Measurements from ENCODE around the gene KLF16. TPM values are rescaled to one million over a fixed set of nuclear protein-coding genes. Genes with fewer than 3 reads are reported as not detected.

KLF16 gene
- total and polyA plus RNA-seq, 9 of the 15 experiments (the other 6 are each of a cell fraction or from before 2014, with no cell fraction given), result 0.04 to 60.4 (median 6.8) TPM

DNA sequence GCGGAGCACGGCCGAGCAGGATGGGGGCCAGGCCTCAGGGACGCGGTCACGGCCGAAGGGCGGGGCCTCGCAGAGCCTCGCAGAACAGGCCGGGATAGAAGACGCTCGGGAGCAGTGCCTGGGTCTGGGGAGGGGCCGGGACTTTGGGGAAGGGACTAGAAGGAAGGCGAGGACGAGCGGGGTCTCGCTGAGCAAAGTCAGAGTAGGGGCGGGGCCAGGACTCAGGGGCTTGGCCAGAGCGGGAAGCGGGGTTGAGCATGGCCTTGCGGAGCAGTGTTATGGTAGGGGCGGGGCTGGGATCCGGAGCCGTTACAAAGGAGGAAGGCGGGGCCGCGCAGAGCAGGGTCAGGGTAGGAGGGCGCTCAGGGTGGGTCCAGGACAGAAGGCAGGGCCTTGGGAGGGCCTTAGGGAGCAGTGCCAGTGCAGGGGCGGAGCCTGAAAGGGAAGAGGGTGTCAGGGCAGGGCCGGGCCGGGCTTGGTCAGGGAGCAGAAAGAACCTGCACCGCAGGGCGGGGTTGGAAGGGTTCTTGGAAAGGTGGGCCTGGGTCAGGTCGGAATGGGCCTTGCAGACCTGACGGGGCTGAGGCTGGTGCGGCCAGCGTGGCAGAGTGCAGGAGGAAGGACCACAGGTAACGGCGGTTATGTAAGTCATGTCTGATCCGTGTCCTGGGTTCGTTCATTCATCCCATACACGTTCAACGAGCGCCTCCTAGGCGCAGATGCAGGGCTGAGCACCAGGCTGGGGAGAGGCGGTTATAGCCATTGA, 50.8 kb downstream of the KLF16 start (continued):
- TF ChIP-seq SAP30 (IDR thresholded peaks at IDR 0.05; ENCODE audit: borderline replicate concordance, insufficient read depth, low read depth, low read length, poor library complexity, severe bottlenecking), result peak; percentile 91
- peak in 1 of 2 experiments; percentile 70; a peak in 1 of 4 replicates for TF ChIP-seq TEAD1 (CRISPR knock-in tag; IDR thresholded peaks at IDR 0.05)
- no peak for TF ChIP-seq XRCC4 (IDR thresholded peaks at IDR 0.05; ENCODE audit: extremely low read depth, insufficient read depth, insufficient read length)
- TF ChIP-seq SIX5 (IDR thresholded peaks at IDR 0.05; ENCODE audit: borderline replicate concordance in 1 of 2, insufficient read depth in 1 of 2, low read depth in 1 of 2, low read length in 2 of 2), result no peak
- TF ChIP-seq, protein P1, sequence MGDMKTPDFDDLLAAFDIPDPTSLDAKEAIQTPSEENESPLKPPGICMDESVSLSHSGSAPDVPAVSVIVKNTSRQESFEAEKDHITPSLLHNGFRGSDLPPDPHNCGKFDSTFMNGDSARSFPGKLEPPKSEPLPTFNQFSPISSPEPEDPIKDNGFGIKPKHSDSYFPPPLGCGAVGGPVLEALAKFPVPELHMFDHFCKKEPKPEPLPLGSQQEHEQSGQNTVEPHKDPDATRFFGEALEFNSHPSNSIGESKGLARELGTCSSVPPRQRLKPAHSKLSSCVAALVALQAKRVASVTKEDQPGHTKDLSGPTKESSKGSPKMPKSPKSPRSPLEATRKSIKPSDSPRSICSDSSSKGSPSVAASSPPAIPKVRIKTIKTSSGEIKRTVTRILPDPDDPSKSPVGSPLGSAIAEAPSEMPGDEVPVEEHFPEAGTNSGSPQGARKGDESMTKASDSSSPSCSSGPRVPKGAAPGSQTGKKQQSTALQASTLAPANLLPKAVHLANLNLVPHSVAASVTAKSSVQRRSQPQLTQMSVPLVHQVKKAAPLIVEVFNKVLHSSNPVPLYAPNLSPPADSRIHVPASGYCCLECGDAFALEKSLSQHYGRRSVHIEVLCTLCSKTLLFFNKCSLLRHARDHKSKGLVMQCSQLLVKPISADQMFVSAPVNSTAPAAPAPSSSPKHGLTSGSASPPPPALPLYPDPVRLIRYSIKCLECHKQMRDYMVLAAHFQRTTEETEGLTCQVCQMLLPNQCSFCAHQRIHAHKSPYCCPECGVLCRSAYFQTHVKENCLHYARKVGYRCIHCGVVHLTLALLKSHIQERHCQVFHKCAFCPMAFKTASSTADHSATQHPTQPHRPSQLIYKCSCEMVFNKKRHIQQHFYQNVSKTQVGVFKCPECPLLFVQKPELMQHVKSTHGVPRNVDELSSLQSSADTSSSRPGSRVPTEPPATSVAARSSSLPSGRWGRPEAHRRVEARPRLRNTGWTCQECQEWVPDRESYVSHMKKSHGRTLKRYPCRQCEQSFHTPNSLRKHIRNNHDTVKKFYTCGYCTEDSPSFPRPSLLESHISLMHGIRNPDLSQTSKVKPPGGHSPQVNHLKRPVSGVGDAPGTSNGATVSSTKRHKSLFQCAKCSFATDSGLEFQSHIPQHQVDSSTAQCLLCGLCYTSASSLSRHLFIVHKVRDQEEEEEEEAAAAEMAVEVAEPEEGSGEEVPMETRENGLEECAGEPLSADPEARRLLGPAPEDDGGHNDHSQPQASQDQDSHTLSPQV (IDR thresholded peaks at IDR 0.05), result no peak
- TF ChIP-seq ZSCAN29 (IDR thresholded peaks at IDR 0.05), result no peak
- TF ChIP-seq, protein P2, sequence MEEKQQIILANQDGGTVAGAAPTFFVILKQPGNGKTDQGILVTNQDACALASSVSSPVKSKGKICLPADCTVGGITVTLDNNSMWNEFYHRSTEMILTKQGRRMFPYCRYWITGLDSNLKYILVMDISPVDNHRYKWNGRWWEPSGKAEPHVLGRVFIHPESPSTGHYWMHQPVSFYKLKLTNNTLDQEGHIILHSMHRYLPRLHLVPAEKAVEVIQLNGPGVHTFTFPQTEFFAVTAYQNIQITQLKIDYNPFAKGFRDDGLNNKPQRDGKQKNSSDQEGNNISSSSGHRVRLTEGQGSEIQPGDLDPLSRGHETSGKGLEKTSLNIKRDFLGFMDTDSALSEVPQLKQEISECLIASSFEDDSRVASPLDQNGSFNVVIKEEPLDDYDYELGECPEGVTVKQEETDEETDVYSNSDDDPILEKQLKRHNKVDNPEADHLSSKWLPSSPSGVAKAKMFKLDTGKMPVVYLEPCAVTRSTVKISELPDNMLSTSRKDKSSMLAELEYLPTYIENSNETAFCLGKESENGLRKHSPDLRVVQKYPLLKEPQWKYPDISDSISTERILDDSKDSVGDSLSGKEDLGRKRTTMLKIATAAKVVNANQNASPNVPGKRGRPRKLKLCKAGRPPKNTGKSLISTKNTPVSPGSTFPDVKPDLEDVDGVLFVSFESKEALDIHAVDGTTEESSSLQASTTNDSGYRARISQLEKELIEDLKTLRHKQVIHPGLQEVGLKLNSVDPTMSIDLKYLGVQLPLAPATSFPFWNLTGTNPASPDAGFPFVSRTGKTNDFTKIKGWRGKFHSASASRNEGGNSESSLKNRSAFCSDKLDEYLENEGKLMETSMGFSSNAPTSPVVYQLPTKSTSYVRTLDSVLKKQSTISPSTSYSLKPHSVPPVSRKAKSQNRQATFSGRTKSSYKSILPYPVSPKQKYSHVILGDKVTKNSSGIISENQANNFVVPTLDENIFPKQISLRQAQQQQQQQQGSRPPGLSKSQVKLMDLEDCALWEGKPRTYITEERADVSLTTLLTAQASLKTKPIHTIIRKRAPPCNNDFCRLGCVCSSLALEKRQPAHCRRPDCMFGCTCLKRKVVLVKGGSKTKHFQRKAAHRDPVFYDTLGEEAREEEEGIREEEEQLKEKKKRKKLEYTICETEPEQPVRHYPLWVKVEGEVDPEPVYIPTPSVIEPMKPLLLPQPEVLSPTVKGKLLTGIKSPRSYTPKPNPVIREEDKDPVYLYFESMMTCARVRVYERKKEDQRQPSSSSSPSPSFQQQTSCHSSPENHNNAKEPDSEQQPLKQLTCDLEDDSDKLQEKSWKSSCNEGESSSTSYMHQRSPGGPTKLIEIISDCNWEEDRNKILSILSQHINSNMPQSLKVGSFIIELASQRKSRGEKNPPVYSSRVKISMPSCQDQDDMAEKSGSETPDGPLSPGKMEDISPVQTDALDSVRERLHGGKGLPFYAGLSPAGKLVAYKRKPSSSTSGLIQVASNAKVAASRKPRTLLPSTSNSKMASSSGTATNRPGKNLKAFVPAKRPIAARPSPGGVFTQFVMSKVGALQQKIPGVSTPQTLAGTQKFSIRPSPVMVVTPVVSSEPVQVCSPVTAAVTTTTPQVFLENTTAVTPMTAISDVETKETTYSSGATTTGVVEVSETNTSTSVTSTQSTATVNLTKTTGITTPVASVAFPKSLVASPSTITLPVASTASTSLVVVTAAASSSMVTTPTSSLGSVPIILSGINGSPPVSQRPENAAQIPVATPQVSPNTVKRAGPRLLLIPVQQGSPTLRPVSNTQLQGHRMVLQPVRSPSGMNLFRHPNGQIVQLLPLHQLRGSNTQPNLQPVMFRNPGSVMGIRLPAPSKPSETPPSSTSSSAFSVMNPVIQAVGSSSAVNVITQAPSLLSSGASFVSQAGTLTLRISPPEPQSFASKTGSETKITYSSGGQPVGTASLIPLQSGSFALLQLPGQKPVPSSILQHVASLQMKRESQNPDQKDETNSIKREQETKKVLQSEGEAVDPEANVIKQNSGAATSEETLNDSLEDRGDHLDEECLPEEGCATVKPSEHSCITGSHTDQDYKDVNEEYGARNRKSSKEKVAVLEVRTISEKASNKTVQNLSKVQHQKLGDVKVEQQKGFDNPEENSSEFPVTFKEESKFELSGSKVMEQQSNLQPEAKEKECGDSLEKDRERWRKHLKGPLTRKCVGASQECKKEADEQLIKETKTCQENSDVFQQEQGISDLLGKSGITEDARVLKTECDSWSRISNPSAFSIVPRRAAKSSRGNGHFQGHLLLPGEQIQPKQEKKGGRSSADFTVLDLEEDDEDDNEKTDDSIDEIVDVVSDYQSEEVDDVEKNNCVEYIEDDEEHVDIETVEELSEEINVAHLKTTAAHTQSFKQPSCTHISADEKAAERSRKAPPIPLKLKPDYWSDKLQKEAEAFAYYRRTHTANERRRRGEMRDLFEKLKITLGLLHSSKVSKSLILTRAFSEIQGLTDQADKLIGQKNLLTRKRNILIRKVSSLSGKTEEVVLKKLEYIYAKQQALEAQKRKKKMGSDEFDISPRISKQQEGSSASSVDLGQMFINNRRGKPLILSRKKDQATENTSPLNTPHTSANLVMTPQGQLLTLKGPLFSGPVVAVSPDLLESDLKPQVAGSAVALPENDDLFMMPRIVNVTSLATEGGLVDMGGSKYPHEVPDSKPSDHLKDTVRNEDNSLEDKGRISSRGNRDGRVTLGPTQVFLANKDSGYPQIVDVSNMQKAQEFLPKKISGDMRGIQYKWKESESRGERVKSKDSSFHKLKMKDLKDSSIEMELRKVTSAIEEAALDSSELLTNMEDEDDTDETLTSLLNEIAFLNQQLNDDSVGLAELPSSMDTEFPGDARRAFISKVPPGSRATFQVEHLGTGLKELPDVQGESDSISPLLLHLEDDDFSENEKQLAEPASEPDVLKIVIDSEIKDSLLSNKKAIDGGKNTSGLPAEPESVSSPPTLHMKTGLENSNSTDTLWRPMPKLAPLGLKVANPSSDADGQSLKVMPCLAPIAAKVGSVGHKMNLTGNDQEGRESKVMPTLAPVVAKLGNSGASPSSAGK (IDR thresholded peaks at IDR 0.05), result no peak
- TF ChIP-seq, protein P3, sequence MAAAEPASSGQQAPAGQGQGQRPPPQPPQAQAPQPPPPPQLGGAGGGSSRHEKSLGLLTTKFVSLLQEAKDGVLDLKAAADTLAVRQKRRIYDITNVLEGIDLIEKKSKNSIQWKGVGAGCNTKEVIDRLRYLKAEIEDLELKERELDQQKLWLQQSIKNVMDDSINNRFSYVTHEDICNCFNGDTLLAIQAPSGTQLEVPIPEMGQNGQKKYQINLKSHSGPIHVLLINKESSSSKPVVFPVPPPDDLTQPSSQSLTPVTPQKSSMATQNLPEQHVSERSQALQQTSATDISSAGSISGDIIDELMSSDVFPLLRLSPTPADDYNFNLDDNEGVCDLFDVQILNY (CRISPR knock-in tag; IDR thresholded peaks at IDR 0.05), result no peak
- TF ChIP-seq TCFL5 (CRISPR knock-in tag; conservative IDR thresholded peaks at IDR 0.05), result no peak
